SU-DHL-6 (cell line): Measurements from ENCODE around the gene HRH4.

Source experiments
- H2AFZ ChIP-seq: fragments of 200-600 bp; sonication (generic); 2 replicates; pipeline ENCODE4 v1.6.1; 2014; ENCODE audit warnings: low read depth, mild to moderate bottlenecking, moderate library complexity, mixed read lengths, antibody characterized with exemption, low read length; ENCODE audit not compliant: severe bottlenecking
- H3F3A ChIP-seq: fragments of 200-600 bp; shearing (Covaris generic); 2 replicates; pipeline ENCODE4 v1.6.0; 2016; ENCODE audit warnings: antibody characterized with exemption, mild to moderate bottlenecking; ENCODE audit not compliant: insufficient read depth
- H3K27ac ChIP-seq: fragments of 200-600 bp; sonication (generic); 2 replicates; pipeline ENCODE4 v1.5.1; 2016; ENCODE audit warnings: low read depth, mild to moderate bottlenecking, low read length, moderate library complexity, mixed read lengths
- H3K27me3 ChIP-seq: fragments of 200-600 bp; sonication (generic), shearing (Covaris generic); 2 replicates; pipeline ENCODE4 v1.6.0; 2014; ENCODE audit warnings: mild to moderate bottlenecking, low read length
- H3K36me3 ChIP-seq: fragments of 200-600 bp; sonication (generic); 2 replicates; pipeline ENCODE4 v1.6.1; 2014; ENCODE audit warnings: mild to moderate bottlenecking, low read length, mixed read lengths
- H3K4me2 ChIP-seq: fragments of 300-600, 200-600 bp; shearing (Covaris generic), sonication (generic); 2 replicates; pipeline ENCODE4 v1.6.0; 2014; ENCODE audit warnings: low read length, low read depth, mild to moderate bottlenecking; ENCODE audit not compliant: poor library complexity, severe bottlenecking
- H3K4me3 ChIP-seq: fragments of 200-600 bp; sonication (generic); 2 replicates; pipeline ENCODE4 v1.5.1; 2014; ENCODE audit warnings: antibody characterized with exemption, low read length, mild to moderate bottlenecking, mixed read lengths; ENCODE audit not compliant: insufficient read depth, poor library complexity, severe bottlenecking
- H3K79me2 ChIP-seq: fragments of 200-600 bp; sonication (generic); 2 replicates; pipeline ENCODE4 v1.6.1; 2014; ENCODE audit warnings: mild to moderate bottlenecking, low read length, moderate library complexity; ENCODE audit not compliant: insufficient read depth
- H3K9ac ChIP-seq: fragments of 200-600 bp; sonication (generic); 2 replicates; pipeline ENCODE4 v1.7.0; 2014; ENCODE audit warnings: mild to moderate bottlenecking, low read length
- H3K9me2 ChIP-seq: fragments of 200-600 bp; sonication (generic); replicated peaks from 2 replicates; pipeline ENCODE4 v1.6.1; 2014; ENCODE audit warnings: low read length; ENCODE audit not compliant: insufficient read depth
- H3K9me3 ChIP-seq: fragments of 200-600 bp; sonication (generic); 2 replicates; pipeline ENCODE4 v1.6.1; 2014; ENCODE audit warnings: low read length, mixed read lengths; ENCODE audit not compliant: insufficient read depth
- H4K20me1 ChIP-seq: fragments of 200-600 bp; sonication (generic); 2 replicates; pipeline ENCODE4 v1.6.1; 2014; ENCODE audit warnings: low read depth, mild to moderate bottlenecking, antibody characterized with exemption, low read length, moderate library complexity, mixed read lengths
- CTCF ChIP-seq: fragments of 200-600 bp; sonication (generic); IDR thresholded peaks from one replicate; pipeline ENCODE4 v1.5.1; 2017; ENCODE audit warnings: antibody characterized with exemption, mild to moderate bottlenecking, low read length, moderate library complexity; ENCODE audit not compliant: insufficient read depth, poor library complexity, severe bottlenecking
- EZH2phosphoT487 ChIP-seq: fragments of 200-600 bp; sonication (generic), shearing (Covaris generic); conservative IDR thresholded peaks from 2 replicates; pipeline ENCODE4 v1.6.1; 2018; ENCODE audit warnings: mild to moderate bottlenecking, antibody characterized with exemption, low read length, moderate library complexity, mixed read lengths

The HRH4 gene

GRCh38 chr18:24456549-24456948, 3.9 kb upstream of the HRH4 start:
- Histone ChIP-seq H3K27ac (no peak overlapping the region), H3K9me3 (no peaks in the 10 kb centered on the region), H3K9me2 (no peaks in the 10 kb centered on the region), H3K27me3 (no peaks in the 10 kb centered on the region), H3K4me3 (no peak overlapping the region), H4K20me1 (no peaks in the 10 kb centered on the region), H2AFZ (no peak overlapping the region), H3K4me2 (no peak overlapping the region), H3K9ac (no peak overlapping the region), H3F3A (no peaks in the 10 kb centered on the region), H3K36me3 (no peaks in the 10 kb centered on the region), H3K79me2 (no peaks in the 10 kb centered on the region)
- no peak for TF ChIP-seq CTCF
- TF ChIP-seq EZH2phosphoT487: no peak

GRCh38 chr18:24459772-24460171, 665 bp upstream of the HRH4 start:
- no peaks in the 10 kb centered on the region for H3K79me2 ChIP-seq
- H3K27me3 ChIP-seq: no peaks in the 10 kb centered on the region
- no peaks in the 10 kb centered on the region for H3F3A ChIP-seq
- H3K9me2 ChIP-seq: no peaks in the 10 kb centered on the region
- H2AFZ ChIP-seq: no peak overlapping the region
- no peak for TF ChIP-seq EZH2phosphoT487
- TF ChIP-seq CTCF: no peak
- no peak overlapping the region for H3K9ac ChIP-seq
- H3K36me3 ChIP-seq: no peaks in the 10 kb centered on the region
- H3K4me2 ChIP-seq: no peak overlapping the region
- H3K27ac ChIP-seq: no peak overlapping the region
- no peak overlapping the region for H3K4me3 ChIP-seq
- H4K20me1 ChIP-seq: no peaks in the 10 kb centered on the region
- H3K9me3 ChIP-seq: no peaks in the 10 kb centered on the region

- TF ChIP-seq CTCF: no peak
- no peak for TF ChIP-seq EZH2phosphoT487
- Histone ChIP-seq H3K9ac (no peak overlapping the region), H3K9me2 (no peaks in the 10 kb centered on the region), H2AFZ (no peak overlapping the region), H3K4me2 (no peak overlapping the region), H3K36me3 (no peaks in the 10 kb centered on the region), H3F3A (no peaks in the 10 kb centered on the region), H4K20me1 (no peaks in the 10 kb centered on the region), H3K79me2 (no peaks in the 10 kb centered on the region), H3K4me3 (no peak overlapping the region), H3K27me3 (0 out of 2 replicates have a peak, but pooled peaks cover 3% of the 10 kb centered on the region), H3K27ac (no peak overlapping the region), H3K9me3 (no peaks in the 10 kb centered on the region)
Observed at GRCh38 chr18:24461996-24462395, 1.6 kb downstream of the HRH4 start.
